SK-N-SH (cell line): Measurements from ENCODE around the gene PF4V1. TPM values are rescaled to one million over a fixed set of nuclear protein-coding genes. Genes with fewer than 3 reads are reported as not detected.

Experiments used
- CTCF ChIA-PET: fragments of 300-600, 350-600 bp; formaldehyde crosslinking; extraction: SDS; loops from one replicate; lab custom pipeline; 2021; lab: Yijun Ruan, JAX
- POLR2A ChIA-PET: fragments of 350-600 bp; sonication (Branson Sonifier 250); formaldehyde crosslinking; extraction: SDS; loops from one replicate; lab custom pipeline; 2020; ENCODE audit warnings: antibody characterized with exemption, inconsistent platforms; lab: Yijun Ruan, JAX
- DNase-seq: peaks from one replicate; pipeline ENCODE4 v3.0.0; 2012
- H2AFZ ChIP-seq: fragments of 200-600 bp; sonication (generic); 2 replicates; pipeline ENCODE4 v1.8.1; 2016; ENCODE audit warnings: antibody characterized with exemption, mild to moderate bottlenecking, low read depth
- H3F3A ChIP-seq: fragments of 200-600 bp; sonication (generic); replicated peaks from 2 replicates; pipeline ENCODE3; 2016; ENCODE audit warnings: antibody characterized with exemption, mild to moderate bottlenecking; ENCODE audit not compliant: insufficient read depth
- H3K27ac ChIP-seq, 2 experiments: fragments of 200-500 bp in 1 of 2; fragments of 200-600 bp in 1 of 2; sonication (Bioruptor generic) in 1 of 2; sonication (generic), shearing (Covaris generic) in 1 of 2; 2 replicates each; pipeline versions ENCODE4 v1.5.1 to v1.6.1; 2014 to 2016; ENCODE audit warnings: low read depth in 2 of 2, inconsistent platforms in 1 of 2, low read length in 1 of 2, mild to moderate bottlenecking in 1 of 2, mixed read lengths in 1 of 2
- H3K27me3 ChIP-seq: fragments of 200-600 bp; sonication (generic), shearing (Covaris generic); 2 replicates; pipeline ENCODE4 v1.6.1; 2016; ENCODE audit warnings: mixed run types; ENCODE audit not compliant: insufficient read depth
- H3K36me3 ChIP-seq, 2 experiments: fragments of 200-500 bp in 1 of 2; fragments of 200-600 bp in 1 of 2; sonication (Bioruptor generic) in 1 of 2; sonication (generic) in 1 of 2; replicated peaks in 1 of 2; 2 replicates each; pipeline versions ENCODE3 to v1.5.1; 2014 to 2016; ENCODE audit warnings: low read length in 1 of 2, mild to moderate bottlenecking in 1 of 2; ENCODE audit not compliant: insufficient read depth in 2 of 2, control insufficient read depth in 1 of 2
- H3K4me1 ChIP-seq, 2 experiments: fragments of 200-500 bp in 1 of 2; fragments of 200-600 bp in 1 of 2; sonication (Bioruptor generic) in 1 of 2; sonication (generic), shearing (Covaris generic) in 1 of 2; 2 replicates each; pipeline versions ENCODE4 v1.5.1 to v1.6.1; 2014 to 2016; ENCODE audit warnings: low read depth in 1 of 2, low read length in 1 of 2, mixed run types in 1 of 2; ENCODE audit not compliant: insufficient read depth in 2 of 2, control insufficient read depth in 1 of 2
- H3K4me2 ChIP-seq: fragments of 200-600 bp; sonication (generic), shearing (Covaris generic); 2 replicates; pipeline ENCODE4 v1.6.1; 2017; ENCODE audit warnings: mixed run types
- H3K4me3 ChIP-seq, 2 experiments: fragments of 200-500 bp in 1 of 2; fragments of 200-600 bp in 1 of 2; sonication (Bioruptor generic) in 1 of 2; sonication (generic), shearing (Covaris generic) in 1 of 2; 2 replicates each; pipeline versions ENCODE4 v1.5.1 to v1.8.1; 2014 to 2016; ENCODE audit warnings: low read depth in 2 of 2, inconsistent platforms in 1 of 2, low read length in 1 of 2, mild to moderate bottlenecking in 1 of 2, mixed read lengths in 1 of 2, moderate library complexity in 1 of 2
- H3K79me2 ChIP-seq: fragments of 200-600 bp; sonication (generic); 2 replicates; pipeline ENCODE4 v1.8.1; 2017; ENCODE audit warnings: mild to moderate bottlenecking; ENCODE audit not compliant: insufficient read depth
- H3K9ac ChIP-seq: fragments of 200-600 bp; sonication (generic); 2 replicates; pipeline ENCODE4 v1.6.1; 2017; ENCODE audit warnings: mixed run types
- H3K9me2 ChIP-seq: fragments of 200-600 bp; sonication (generic); 2 replicates; pipeline ENCODE4 v1.6.1; 2017; ENCODE audit warnings: mixed run types
- H3K9me3 ChIP-seq: fragments of 200-600 bp; sonication (generic); 2 replicates; pipeline ENCODE4 v1.6.1; 2017; ENCODE audit warnings: mixed run types, mild to moderate bottlenecking, moderate library complexity
- H4K20me1 ChIP-seq: fragments of 200-600 bp; sonication (generic); 2 replicates; pipeline ENCODE4 v1.6.1; 2017; ENCODE audit warnings: mild to moderate bottlenecking, mixed run types; ENCODE audit not compliant: insufficient read depth
- CTCF ChIP-seq: fragments of 200-600 bp; sonication (generic); IDR thresholded peaks from 2 replicates; pipeline ENCODE4 v1.6.1; 2017; ENCODE audit warnings: antibody characterized with exemption, mild to moderate bottlenecking, moderate library complexity
- EZH2phosphoT487 ChIP-seq: fragments of 200-600 bp; sonication (generic); IDR thresholded peaks from 2 replicates; pipeline ENCODE4 v1.6.1; 2017; ENCODE audit warnings: low read depth, mixed run types, mild to moderate bottlenecking, antibody characterized with exemption, moderate library complexity, borderline replicate concordance
- FOXJ3 ChIP-seq: sonication (generic); formaldehyde crosslinking; IDR thresholded peaks from 2 replicates; pipeline ENCODE4 v1.5.1; 2020; ENCODE audit warnings: mild to moderate bottlenecking, missing genetic modification reagents
- FOXM1 ChIP-seq: IDR thresholded peaks from 2 replicates; pipeline ENCODE4 v1.4.0; 2012; ENCODE audit warnings: low read depth, mild to moderate bottlenecking
- GABPA ChIP-seq: IDR thresholded peaks from 2 replicates; pipeline ENCODE4 v1.4.0; 2012; ENCODE audit warnings: low read depth, mild to moderate bottlenecking
- JUND ChIP-seq: IDR thresholded peaks from 2 replicates; pipeline ENCODE4 v1.4.0; 2012
- NFIC ChIP-seq: IDR thresholded peaks from 2 replicates; pipeline ENCODE4 v1.4.0; 2012; ENCODE audit warnings: borderline replicate concordance
- POLR2AphosphoS5 ChIP-seq: IDR thresholded peaks from 2 replicates; pipeline ENCODE4 v1.6.1; 2012; ENCODE audit warnings: low read depth, low read length
- REST ChIP-seq: IDR thresholded peaks from 2 replicates; pipeline ENCODE4 v1.6.1; 2012; ENCODE audit warnings: mild to moderate bottlenecking, low read depth, low read length, moderate library complexity
- TAF1 ChIP-seq: IDR thresholded peaks from 2 replicates; pipeline ENCODE4 v1.6.1; 2012; ENCODE audit warnings: low read depth, mild to moderate bottlenecking, low read length, moderate library complexity, borderline replicate concordance
- USF2 ChIP-seq: fragments of 150-350 bp; IDR thresholded peaks from 2 replicates; pipeline ENCODE4 v1.6.1; 2017; ENCODE audit warnings: antibody characterized with exemption, low read length, low read depth, borderline replicate concordance
- polyA plus RNA-seq, 3 experiments: library from polyadenylated mRNA; depleted of rRNA; stranded (reverse); fragments of >200 nt; gene quantifications; 2 replicates each; pipeline ENCODE4 v1.2.3, GENCODE V29; 2012
- TF ChIP-seq, protein P1 (sequence below): IDR thresholded peaks from 2 replicates; pipeline ENCODE4; 2012
- TF ChIP-seq, protein P2 (sequence below): IDR thresholded peaks from 2 replicates; pipeline ENCODE4 v1.4.0; 2012; ENCODE audit warnings: low read depth

The PF4V1 gene
- polyA plus RNA-seq, 1 of the 3 experiments (the other 2 are of a cell fraction) = not detected

- H3K4me1 ChIP-seq = 0 out of 4 replicates have a peak, but pooled peaks cover 0 to 4% of the 10 kb centered on the region in 2 experiments
- no peaks in the 10 kb centered on the region for H3K9me2 ChIP-seq
- H4K20me1 ChIP-seq = no peaks in the 10 kb centered on the region
- no peak overlapping the region for H3K9ac ChIP-seq
- no peaks in the 10 kb centered on the region for H3K36me3 ChIP-seq
- no peaks in the 10 kb centered on the region for H3F3A ChIP-seq
- ChIA-PET CTCF (interaction anchor here (1.0 kb wide), 1 partner anchor 93 kb away, joined by 3 read pairs; no protein-coding TSS in a partner anchor), POLR2A (no interaction called here)
- no peak overlapping the region for H2AFZ ChIP-seq
- no peaks in the 10 kb centered on the region for H3K27me3 ChIP-seq
- no peak overlapping the region for H3K27ac ChIP-seq
- TF ChIP-seq CTCF (no peak), JUND (no peak), TAF1 (no peak), NFIC (no peak), REST (no peak), GABPA (no peak), FOXJ3 (no peak), POLR2AphosphoS5 (no peak), EZH2phosphoT487 (no peak), FOXM1 (no peak), USF2 (no peak)
- TF ChIP-seq, protein P1, sequence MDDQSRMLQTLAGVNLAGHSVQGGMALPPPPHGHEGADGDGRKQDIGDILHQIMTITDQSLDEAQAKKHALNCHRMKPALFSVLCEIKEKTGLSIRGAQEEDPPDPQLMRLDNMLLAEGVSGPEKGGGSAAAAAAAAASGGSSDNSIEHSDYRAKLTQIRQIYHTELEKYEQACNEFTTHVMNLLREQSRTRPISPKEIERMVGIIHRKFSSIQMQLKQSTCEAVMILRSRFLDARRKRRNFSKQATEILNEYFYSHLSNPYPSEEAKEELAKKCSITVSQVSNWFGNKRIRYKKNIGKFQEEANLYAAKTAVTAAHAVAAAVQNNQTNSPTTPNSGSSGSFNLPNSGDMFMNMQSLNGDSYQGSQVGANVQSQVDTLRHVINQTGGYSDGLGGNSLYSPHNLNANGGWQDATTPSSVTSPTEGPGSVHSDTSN = no peak
- TF ChIP-seq, protein P2, sequence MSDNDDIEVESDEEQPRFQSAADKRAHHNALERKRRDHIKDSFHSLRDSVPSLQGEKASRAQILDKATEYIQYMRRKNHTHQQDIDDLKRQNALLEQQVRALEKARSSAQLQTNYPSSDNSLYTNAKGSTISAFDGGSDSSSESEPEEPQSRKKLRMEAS = no peak
- no peak overlapping the region for H3K4me2 ChIP-seq
- H3K4me3 ChIP-seq = no peak overlapping the region
- H3K9me3 ChIP-seq = no peaks in the 10 kb centered on the region
- DNase-seq = no peak
- H3K79me2 ChIP-seq = no peaks in the 10 kb centered on the region
Observed at GRCh38 chr4:73822812-73823504, 30.1 kb upstream of the PF4V1 start.
